COLO668 (cell line): ENCODE data around the gene DCBLD2.

Experiments used
- DNase-seq: peaks from one replicate; lab custom pipeline; 2025; ENCODE audit not compliant: unreplicated experiment; lab: John Stamatoyannopoulos, UW

DCBLD2 gene

DNA sequence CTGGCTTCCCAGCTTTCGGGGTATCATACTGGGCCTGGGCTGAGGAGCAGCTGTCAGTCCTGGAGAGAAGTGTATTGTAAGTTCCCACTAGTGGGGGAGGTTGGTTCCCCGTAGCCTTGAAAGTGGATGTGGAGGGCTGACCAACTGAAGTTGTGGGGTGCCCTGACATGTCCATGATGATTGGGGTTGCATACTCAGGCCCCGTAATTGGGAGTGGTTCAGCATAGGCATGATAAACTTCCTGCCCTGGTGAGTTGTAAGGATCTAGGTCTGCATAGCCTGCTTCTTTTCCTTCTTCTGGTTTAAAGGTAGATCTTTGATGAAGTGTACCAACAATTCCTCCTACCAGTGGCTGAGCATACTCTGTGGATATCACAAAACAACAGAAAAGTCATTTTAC, 102.0 kb downstream of the DCBLD2 start:
- no peak for DNase-seq

DNA sequence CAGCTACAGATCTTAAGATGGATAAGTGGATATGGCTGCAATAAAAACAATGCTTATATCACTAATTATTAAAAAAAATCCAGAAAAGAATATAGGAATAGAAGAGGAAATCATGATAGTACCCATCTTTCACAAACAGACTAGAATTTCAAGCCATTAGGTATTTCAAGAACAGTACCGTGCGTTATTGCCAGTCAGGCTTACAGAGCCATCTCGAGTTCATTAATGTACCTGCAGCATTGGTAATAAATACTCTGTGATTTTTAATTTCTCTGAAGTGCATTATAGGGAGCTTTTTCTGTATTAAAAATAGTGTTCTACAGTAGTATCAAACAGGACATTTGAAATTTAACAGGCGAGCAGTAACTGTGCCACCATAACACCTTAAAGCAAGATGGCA, 102.7 kb downstream of the DCBLD2 start:
- no peak for DNase-seq

DNA sequence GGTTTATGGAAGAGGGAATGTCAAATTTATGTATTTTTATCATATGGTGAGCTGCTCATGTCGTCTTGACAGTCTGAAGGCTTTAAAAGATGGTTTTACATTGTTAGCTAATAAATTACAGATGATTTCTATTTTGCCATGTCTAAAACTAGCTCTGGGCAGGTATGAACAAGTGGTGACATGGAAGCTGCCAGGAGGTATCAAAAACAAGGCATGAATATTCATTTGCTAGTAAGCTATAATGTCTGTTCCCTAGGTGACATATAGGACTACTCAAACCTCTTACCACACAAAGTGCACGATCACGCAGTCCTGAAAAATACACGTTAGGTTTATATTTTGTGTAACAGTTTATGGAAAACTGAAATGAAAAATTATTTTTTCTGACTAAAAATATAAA, 103.6 kb downstream of the DCBLD2 start:
- DNase-seq: no peak

DNA sequence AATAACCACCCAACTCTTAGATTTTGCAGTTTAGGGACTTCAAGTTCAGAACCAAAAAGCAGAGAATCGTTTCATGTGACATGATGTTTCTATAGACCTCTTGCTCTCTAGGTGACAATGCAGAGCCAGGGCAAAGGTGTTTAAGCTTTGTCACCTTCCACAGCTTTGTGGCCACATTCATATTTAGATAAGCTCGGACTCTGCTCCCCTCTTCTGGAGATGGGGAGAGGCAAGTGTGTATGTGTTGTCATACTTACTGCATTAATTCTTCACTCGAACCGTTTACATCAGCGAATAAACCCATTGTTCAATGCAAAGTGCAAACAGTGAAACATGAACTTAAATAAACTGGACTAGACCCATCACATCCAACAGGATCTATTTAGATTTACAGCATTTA, 105.2 kb downstream of the DCBLD2 start:
- DNase-seq: peak; percentile 9

DNA sequence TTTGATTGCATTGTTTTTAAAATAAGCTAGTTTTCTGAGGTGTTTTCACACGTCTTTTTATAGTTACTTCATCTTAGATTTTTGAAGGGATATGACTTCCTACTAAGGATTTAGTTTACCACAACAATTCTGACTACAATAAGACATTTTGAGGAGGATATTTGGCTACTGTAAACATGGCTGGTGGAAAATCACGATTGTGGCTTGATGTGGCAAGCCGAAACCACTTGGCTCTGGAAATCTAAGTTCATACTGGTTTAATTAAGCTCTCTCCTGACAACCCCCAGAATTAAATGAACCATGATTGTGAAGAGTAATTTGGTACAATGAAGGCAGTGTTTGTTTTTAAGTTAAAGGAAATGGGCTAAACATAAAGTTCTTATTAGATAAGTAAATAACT, 107.5 kb downstream of the DCBLD2 start:
- DNase-seq: no peak

DNA sequence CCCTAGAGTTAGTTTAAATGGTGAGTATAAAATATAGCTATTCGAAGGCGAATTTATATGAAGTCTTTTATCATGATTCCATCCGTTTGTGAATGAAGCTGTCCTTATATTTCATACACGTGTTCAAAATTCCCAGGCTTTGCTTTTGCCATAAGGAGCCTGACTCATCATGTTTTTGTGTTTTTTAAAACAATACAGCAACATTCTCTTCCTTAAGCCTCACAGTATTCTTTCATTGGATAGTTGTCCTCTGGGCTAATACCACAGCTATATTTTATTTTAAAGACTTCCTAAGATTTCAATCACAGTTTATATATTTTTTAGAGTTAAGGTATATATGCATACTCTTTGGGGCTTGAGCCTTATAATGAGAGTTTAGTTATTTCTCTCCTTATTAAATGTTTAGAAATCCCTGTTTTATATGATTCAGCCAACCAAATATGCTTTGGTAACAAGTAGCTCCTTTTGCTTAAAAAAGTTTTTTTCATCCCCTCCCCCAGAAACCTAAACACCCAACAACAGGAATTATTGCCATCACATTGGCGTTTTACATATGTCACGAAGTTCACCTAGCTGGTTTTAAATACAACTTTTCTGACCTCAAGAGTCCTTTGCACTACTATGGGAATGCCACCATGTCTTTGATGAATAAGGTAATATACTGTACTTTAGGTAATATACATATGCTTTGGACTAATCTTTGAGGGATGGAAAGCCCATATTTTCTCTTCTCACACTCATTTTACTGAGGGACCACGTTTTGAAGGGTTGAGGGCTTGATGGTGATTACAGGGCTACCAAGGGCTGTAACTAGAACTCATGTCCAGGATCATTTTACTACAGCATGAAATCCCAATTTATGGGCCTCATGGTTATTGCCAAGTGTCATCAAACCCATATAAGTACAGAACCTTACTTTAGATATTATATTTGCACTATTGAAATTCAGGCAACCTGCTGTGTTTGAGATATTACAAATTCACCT, 109.9 kb downstream of the DCBLD2 start:
- no peak for DNase-seq

DNA sequence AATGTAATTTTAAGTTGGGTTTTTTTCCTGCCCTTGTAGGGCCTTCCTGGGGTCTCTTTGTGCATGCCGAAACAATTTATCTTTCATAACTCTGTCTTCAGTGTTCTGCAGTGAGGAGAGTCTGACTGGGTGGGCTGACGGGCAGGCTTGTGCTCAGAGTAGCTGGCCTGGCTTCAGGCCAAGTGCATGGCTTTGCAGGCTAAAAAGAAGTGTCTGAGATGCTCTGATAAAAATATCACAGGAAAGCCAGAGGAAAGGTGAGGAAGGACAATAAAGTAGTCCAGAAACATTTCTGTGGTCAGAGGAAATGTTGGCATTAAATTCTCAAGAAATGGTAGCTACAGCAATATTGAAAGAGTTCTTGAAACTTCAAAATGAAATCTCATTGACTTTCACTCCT, 112.8 kb downstream of the DCBLD2 start:
- no peak for DNase-seq

DNA sequence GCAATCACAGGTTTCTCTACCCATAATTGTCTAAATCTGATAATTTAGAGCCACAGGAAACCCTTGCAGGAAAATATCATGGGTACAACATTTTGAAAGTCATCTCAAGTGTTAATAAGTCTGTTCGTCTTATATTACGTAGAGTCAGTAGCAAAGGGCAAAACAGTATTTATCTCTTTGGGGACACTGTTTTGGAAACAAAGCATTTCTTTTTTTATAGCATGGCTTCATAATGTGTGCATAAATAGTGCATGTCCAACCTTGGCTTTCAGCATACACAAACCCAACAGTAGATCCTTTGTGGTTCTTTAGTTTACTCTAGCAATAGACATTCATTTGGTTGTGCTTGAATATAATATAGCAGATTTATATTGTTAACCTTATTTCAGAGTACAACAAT, 114.3 kb downstream of the DCBLD2 start:
- DNase-seq: no peak

DNA sequence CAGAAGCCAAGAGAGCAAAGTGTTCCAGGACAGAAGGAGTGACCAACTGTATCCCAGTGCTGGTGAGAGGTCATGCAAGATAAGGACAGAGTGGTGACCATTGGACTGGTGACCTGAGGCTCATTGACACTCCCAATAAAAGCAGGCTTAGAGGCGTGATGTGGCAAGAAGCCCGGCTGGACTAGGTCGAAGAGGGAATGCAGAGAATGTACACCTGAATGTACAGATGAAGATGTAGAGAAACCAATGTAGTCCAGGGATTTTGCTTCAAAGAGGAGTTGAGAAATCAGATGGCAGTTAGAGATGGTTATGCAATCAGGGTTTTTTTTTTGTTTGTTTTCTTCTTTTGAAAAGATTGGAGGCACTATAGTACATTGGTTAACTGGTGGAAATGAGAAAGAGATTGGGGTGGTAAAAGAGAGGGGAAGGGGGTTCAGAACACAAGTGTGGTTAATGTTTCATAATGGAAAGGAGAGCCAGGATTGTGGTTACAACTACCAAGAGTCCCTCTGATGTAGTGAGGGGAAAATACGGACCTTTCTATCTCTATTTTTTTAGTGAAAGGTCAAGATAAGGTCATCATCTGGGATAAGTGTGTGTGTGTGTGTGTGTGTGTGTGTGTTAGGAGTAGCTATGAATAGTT, 115.0 kb downstream of the DCBLD2 start:
- DNase-seq: no peak

DNA sequence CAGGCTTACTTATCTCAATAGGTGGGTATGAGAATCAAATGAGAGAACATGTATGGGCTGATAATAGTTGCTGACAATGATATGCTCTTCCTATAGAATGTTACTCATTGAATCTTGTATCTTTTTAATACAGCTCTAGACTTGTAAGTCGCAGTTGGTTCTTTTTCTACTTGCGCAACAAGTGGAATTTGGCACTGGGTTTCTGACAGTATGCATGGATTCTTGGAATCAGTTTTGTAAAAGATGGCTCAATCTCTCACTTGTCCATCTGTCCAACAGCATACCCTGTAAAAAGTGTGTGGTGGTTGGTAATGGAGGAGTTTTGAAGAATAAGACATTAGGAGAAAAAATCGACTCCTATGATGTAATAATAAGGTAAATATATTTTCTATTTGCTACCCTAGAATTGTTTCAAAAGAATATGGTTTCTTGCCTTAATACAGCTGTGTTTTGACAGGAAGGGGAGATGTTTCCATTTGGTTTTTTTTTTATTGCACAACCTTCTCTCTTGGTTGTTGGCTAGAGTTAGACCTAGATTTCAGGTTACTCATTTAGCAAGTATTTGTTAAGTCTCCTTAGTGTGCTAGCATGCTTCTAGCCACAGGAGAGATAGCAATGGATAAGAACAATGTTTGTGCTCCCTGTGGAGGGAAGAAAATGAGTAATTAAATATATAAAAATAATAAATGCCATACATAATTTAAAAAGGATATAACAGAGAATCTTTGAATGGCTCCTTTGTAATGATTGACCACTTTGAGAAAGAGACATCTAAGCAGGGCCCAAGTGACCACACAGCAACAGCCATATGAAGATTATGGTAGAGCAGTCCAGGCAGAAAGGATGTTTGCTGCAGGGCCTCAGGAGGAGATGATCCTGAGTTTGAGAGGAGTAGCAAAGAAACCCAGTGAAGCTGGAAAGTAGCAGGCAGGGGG, 116.6 kb downstream of the DCBLD2 start:
- no peak for DNase-seq

DNA sequence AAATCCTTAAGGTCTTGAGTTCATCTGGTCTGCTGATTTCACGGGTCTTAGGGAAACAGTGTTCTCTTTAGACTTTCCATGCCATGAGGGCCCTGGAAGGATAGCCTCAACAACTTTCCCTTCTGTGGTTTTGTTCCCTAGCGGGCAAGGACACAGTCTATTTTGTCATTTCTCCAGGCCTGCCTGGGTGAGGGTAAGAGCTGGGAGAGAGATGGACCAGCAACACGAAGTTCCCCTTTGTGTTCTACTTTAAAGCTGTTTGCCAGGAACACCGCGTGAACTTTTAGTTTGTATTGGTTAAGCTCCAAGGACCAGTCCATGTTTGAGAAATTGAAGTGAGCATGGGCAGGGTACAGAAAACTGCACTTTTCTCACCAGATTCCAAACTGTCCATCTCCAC, 117.5 kb downstream of the DCBLD2 start:
- no peak for DNase-seq

DNA sequence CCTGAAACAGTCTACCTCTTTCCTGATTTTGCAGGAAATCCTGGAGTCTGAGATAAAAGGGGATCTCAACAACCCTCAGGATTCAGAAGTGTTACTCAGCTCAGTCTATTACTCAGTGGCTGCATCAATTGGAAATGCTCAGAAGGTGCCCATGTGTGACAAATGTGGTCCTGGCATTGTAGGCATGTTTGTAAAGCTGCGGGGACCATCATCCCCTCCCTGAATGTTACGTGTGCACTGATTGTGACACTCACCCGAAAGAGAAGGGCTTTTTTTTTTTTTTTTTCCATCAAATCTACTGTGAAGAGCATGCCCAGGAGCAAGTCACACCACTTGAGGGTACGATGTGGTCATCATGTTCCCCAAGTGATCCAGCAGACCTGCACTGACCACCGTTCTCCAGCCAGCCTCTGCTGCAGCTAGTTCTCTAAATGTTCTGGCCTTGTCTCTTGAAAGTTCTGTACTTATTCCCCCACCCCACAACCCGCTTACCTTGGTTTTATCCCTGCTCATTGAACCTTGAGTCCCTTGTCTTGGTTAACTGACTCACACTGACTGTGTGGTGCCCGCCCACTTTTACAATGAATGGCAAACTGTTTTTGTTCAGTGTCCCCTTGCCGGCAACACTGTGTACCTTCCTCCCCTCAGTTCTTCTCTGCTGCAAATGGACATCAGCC, 118.5 kb downstream of the DCBLD2 start:
- no peak for DNase-seq

DNA sequence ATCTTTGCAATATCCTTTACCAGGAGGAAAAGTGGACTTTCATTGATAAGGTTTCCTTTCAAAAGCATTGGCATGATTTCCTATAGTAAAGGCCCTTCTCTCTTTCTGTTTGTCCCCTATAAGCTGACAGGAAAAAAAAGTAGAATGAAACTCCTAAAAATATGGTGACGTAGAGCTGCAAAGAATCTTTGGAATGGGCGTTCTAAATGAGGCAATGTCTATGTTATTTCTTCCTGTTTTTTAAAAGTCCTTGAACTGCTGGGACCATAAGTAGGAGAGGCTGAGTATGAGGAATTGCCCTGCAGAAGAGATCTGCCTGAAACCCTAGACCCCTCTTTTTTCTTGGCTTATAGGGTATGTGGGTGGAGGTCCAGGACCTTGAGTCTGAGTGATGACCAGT, 121.2 kb downstream of the DCBLD2 start:
- no peak for DNase-seq

DNA sequence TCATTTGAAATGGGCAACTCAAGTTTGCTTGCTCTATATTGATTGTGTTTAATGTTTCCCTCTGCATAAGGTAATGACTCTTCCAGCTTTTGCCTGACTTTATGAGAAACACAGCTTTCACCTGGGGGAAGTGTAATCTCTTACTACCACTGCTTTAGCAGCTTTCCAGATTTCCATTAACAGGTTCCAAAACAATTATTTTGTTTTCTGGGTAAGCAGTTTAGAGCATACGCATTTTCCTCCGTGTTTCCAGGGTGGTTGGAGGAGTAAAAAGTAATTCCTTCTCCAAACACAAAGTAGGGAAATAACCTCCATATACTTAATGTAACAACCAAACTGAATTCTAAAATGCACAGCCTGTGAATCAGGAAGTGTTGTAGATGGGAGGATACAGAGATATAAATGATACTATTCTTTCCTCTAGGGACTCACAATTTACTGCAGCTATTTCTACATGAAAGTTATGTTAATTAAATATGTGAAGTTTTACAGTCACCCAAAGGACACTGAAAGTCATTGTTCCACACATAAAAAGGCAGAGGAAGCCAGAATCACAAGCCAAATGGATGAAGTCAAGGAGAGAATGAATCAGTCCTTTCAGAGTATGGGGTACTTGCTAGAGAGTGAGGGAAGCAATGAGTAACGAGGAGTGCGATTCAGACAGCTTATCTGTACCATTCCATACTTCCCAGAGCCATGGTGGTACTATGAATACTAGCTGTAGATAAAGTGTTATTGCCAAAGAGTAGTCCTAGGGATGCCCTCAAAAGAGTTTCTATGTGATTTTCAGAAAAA, 121.8 kb downstream of the DCBLD2 start:
- DNase-seq: no peak

DNA sequence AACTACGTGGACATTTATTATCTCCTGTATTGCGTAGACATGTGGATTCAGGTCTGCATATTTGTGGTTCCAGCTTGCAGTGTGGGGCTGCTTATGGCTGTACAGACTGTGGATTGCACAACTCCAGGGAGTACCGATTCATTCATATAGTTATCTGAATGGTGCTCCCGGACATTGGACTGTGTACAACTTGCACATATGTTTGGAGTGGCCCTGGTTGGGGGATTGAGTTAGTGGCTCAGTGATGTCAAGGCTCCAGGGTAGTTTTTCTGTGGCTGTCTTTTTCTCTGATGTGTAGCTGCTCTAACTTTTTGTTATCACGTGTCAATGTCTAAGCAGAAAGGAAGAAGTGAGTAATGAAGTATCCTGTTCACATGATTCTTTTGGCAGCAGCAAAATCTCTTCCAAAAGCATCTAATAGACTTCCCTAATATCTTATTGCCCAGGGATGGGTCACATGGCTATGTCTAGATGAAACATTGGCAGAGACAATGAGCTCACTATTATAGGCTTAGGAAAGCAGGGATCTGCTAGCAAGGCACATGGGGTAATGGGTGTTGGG, 122.6 kb downstream of the DCBLD2 start:
- DNase-seq: no peak

DNA sequence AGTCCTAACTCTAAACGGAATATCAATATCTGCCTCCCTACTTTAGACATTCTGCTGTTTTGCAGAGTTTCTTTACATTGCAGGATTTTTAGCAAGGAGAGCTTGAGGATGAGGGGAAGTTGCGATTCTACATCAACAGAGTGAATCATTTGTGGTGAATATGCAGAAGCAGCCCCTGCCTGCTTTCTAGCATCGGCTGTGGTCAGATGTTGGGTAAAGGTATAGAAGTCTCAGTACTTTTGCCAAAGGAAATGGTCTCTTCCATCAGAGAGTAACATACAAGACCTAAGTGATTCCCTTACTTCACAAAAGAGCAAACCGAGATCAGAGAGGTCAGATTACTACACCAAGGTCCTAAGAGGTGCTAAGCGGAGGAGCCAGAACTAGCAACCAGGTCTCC, 123.1 kb downstream of the DCBLD2 start:
- no peak for DNase-seq

DNA sequence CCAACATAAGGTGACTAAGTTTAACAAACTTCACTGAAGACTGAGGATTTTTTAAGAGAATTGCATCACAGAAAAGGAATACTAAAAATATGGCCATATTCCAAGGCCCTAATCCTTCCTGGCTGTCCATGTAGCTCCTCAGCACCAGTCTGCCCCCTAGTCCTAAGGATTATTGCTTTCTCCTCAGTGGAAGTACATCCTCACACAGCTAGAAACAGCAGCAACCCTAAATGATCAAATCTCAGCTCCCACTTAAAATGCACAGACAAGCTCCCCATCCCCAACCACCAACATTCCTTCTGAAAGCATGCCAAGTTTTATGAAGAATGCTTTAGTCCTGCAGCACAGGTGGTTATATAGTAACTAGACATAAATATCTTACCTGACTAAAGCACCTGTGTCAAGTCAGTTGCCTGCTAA, 123.7 kb downstream of the DCBLD2 start:
- no peak for DNase-seq

DNA sequence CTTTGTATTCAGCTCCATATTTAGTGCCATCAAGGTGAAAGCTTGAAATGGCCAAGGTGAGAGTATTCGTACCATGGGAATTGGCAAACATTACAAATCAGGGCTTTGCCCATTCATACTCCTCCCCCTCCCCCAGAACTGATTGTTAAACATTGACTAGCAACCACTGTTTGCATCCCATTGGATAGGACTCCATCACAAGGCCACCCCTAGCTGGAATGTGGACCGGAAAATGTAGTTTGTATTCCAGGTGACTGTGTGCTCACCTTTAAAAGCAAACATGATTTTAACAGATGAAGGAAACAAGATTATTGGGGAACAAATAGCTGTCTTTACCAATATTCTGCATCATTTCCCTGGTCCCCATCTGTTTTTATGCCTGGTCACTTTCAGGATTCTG, 124.2 kb downstream of the DCBLD2 start:
- DNase-seq: no peak

DNA sequence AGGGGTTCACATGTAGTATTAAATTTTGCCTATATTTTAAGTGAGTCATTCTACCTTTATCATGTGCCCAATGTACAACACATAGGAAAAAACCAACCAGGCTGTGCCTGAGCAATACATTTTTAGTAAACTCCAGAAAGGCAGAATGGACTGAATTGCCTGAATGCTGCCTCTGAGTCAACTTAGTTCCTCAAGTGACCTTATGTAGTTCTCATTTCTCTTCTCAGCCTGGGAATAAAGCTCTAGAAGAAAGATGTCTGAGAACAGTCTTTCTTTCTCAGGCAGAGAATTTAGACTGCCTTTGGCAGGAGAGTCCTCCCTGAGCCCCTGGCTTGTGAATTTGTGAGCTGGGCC, 125.4 kb downstream of the DCBLD2 start:
- no peak for DNase-seq
